SK-N-MC (cell line): Measurements from ENCODE around the gene ADGRL3.

Experiments used
- EZH2 ChIP-seq: fragments of 200-600 bp; sonication (generic); IDR thresholded peaks from one replicate; pipeline ENCODE4 v1.6.1; 2017; ENCODE audit warnings: antibody characterized with exemption
- FOXP2 ChIP-seq: optimal IDR thresholded peaks from 2 replicates; pipeline ENCODE3; 2011; ENCODE audit warnings: mild to moderate bottlenecking, moderate library complexity; ENCODE audit not compliant: insufficient read depth; ENCODE audit errors: extremely low read length, control extremely low read depth
- POLR2AphosphoS5 ChIP-seq: IDR thresholded peaks from 2 replicates; pipeline ENCODE4 v1.6.1; 2012; ENCODE audit warnings: mild to moderate bottlenecking, low read depth, low read length, borderline replicate concordance

- TF ChIP-seq EZH2, result no peak
- no peak for TF ChIP-seq POLR2AphosphoS5
- no peak for TF ChIP-seq FOXP2
These were observed 637.3 kb downstream of the ADGRL3 start for GRCh38 chr4:61837395-61837794.
